K562 (cell line): ENCODE measurements around the gene PHC3. TPM values are rescaled to one million over a fixed set of nuclear protein-coding genes. Genes with fewer than 3 reads are reported as not detected.

Experiments
- ATAC-seq: fragments of 200-7000 bp; cut with Tn5 transposase; 3 replicates; pipeline ENCODE4 v1.9.1; 2020; ENCODE audit warnings: moderate library complexity
- BruUV-seq: library from RNA; stranded (reverse); fragments of 400-500 nt; replicated peaks from 2 replicates; lab custom pipeline; 2021; lab: Mats Ljungman, UMichigan
- CTCF ChIA-PET: fragments of 300-600 bp; formaldehyde crosslinking; extraction: SDS; loops from one replicate; lab custom pipeline; 2021; ENCODE audit warnings: low intra/inter-chr PET ratio; lab: Yijun Ruan, JAX
- POLR2A ChIA-PET: fragments of 300-600, 350-650 bp; sonication (Branson Sonifier 250); formaldehyde crosslinking; extraction: SDS; loops from one replicate; lab custom pipeline; 2021; ENCODE audit warnings: antibody characterized with exemption, inconsistent platforms; lab: Yijun Ruan, JAX
- DNase-seq, 4 experiments: peaks; one replicate each; pipeline versions ENCODE4 v3.0.0 to v3.0.0-alpha.2; 2011 to 2018; ENCODE audit warnings: low spot score in 3 of 4, mixed read lengths in 3 of 4; ENCODE audit errors: extremely low read depth in 1 of 4
- FAIRE-seq: peaks from 2 replicates; lab custom pipeline; 2011; peaks lifted over from hg19 to GRCh38; lab: Jason Lieb, UNC
- H2AFZ ChIP-seq: 2 replicates; pipeline ENCODE4 v1.6.0; 2011; ENCODE audit warnings: low read depth, low read length, control low read depth, inconsistent platforms
- H3K27ac ChIP-seq: fragments of 200-600 bp; 3 replicates; pipeline ENCODE4 v1.8.0; 2011; ENCODE audit warnings: low read depth, mild to moderate bottlenecking, control low read depth, inconsistent platforms, low read length, moderate library complexity, mixed read lengths; ENCODE audit errors: extremely low read depth
- H3K27me3 ChIP-seq, 2 experiments: fragments of 300-600 bp in 1 of 2; 2 replicates in 1 of 2; 3 replicates in 1 of 2; pipeline versions ENCODE4 v1.6.0 to v1.8.0; 2011; ENCODE audit warnings: inconsistent platforms in 2 of 2, low read length in 2 of 2, mild to moderate bottlenecking in 1 of 2, mixed read lengths in 1 of 2, moderate library complexity in 1 of 2; ENCODE audit not compliant: control insufficient read depth in 2 of 2, insufficient read depth in 2 of 2
- H3K36me3 ChIP-seq: fragments of 300-600 bp; 3 replicates; pipeline ENCODE4 v1.8.0; 2011; ENCODE audit warnings: mild to moderate bottlenecking, low read length, inconsistent platforms; ENCODE audit not compliant: control insufficient read depth, insufficient read depth
- H3K4me1 ChIP-seq, 2 experiments: fragments of 200-600 bp in 1 of 2; replicated peaks in 1 of 2; 2 replicates in 1 of 2; 3 replicates in 1 of 2; pipeline versions ENCODE4 v1.5.1 to v1.8.0; 2011; ENCODE audit warnings: inconsistent platforms in 2 of 2, low read length in 2 of 2, mild to moderate bottlenecking in 1 of 2, mixed read lengths in 1 of 2, moderate library complexity in 1 of 2; ENCODE audit not compliant: control insufficient read depth in 2 of 2, insufficient read depth in 2 of 2
- H3K4me2 ChIP-seq: 2 replicates; pipeline ENCODE4 v1.6.1; 2011; ENCODE audit warnings: low read length, control low read depth, inconsistent platforms, mixed read lengths; ENCODE audit not compliant: insufficient read depth
- H3K4me3 ChIP-seq: fragments of 200-600 bp; sonication (generic), shearing (Covaris generic); 2 replicates; pipeline ENCODE4 v1.5.1; 2016; ENCODE audit warnings: control low read depth, inconsistent platforms
- H3K79me2 ChIP-seq: fragments of 200-600 bp; 3 replicates; pipeline ENCODE4 v1.8.0; 2011; ENCODE audit warnings: low read length, inconsistent platforms; ENCODE audit not compliant: control insufficient read depth, insufficient read depth
- H3K9ac ChIP-seq, 2 experiments: 2 replicates each; pipeline versions ENCODE4 v1.6.0 to v1.6.1; 2011; ENCODE audit warnings: low read depth in 2 of 2, low read length in 2 of 2, control low read depth in 1 of 2, inconsistent platforms in 1 of 2, mild to moderate bottlenecking in 1 of 2, mixed read lengths in 1 of 2; ENCODE audit not compliant: insufficient read depth in 1 of 2
- H3K9me1 ChIP-seq: one replicate; pipeline ENCODE4 v1.6.0; 2011; ENCODE audit warnings: inconsistent platforms, mild to moderate bottlenecking, low read length, moderate library complexity; ENCODE audit not compliant: control insufficient read depth, insufficient read depth
- H3K9me3 ChIP-seq: replicated peaks from 2 replicates; pipeline ENCODE4 v1.5.1; 2011; ENCODE audit warnings: low read depth, low read length, inconsistent platforms; ENCODE audit not compliant: control insufficient read depth, insufficient read depth
- H4K20me1 ChIP-seq: replicated peaks from 2 replicates; pipeline ENCODE4 v1.6.1; 2011; ENCODE audit warnings: low read length, inconsistent platforms, mixed read lengths; ENCODE audit not compliant: control insufficient read depth, insufficient read depth
- CSDE1 ChIP-seq, 2 experiments: fragments of 450-650 bp; IDR thresholded peaks; 2 replicates each; pipeline ENCODE4 v1.6.1; 2016; ENCODE audit warnings: mild to moderate bottlenecking in 1 of 2
- MBD2 ChIP-seq: sonication (generic); IDR thresholded peaks from 2 replicates; pipeline ENCODE4 v1.6.1; 2016; ENCODE audit warnings: low read depth, borderline replicate concordance
- MTA2 ChIP-seq: fragments of 450-650 bp; IDR thresholded peaks from 2 replicates; pipeline ENCODE4 v1.6.1; 2016; ENCODE audit warnings: low read depth
- NEUROD1 ChIP-seq: fragments of 150-350 bp; IDR thresholded peaks from 2 replicates; pipeline ENCODE4 v1.6.1; 2014; ENCODE audit warnings: borderline replicate concordance, low read length, low read depth; ENCODE audit not compliant: partially characterized antibody
- POLR2G ChIP-seq: fragments of 200-400 bp; formaldehyde crosslinking; IDR thresholded peaks from 2 replicates; pipeline ENCODE4 v1.6.1; 2017; ENCODE audit warnings: low read depth, mild to moderate bottlenecking, antibody characterized with exemption, low read length, moderate library complexity
- RBFOX2 ChIP-seq: fragments of 200-400 bp; formaldehyde crosslinking; IDR thresholded peaks from 2 replicates; pipeline ENCODE4 v1.6.1; 2017; ENCODE audit warnings: low read depth, mild to moderate bottlenecking, low read length, moderate library complexity
- SIN3A ChIP-seq, 2 experiments: fragments of 150-350 bp in 1 of 2; IDR thresholded peaks; 2 replicates each; pipeline ENCODE4 v1.6.1; 2011 to 2016; ENCODE audit warnings: borderline replicate concordance in 2 of 2, low read depth in 2 of 2, low read length in 2 of 2, mild to moderate bottlenecking in 2 of 2, moderate library complexity in 2 of 2; ENCODE audit not compliant: control insufficient read depth in 1 of 2
- TAF1 ChIP-seq: IDR thresholded peaks from 2 replicates; pipeline ENCODE4 v1.6.1; 2011; ENCODE audit warnings: mild to moderate bottlenecking, low read length, moderate library complexity; ENCODE audit not compliant: insufficient read depth, control insufficient read depth, severe bottlenecking; ENCODE audit errors: extremely low read depth
- ZBTB8A ChIP-seq: fragments of 450-650 bp; IDR thresholded peaks from 2 replicates; pipeline ENCODE4 v1.6.1; 2018; ENCODE audit warnings: mild to moderate bottlenecking, moderate library complexity; ENCODE audit not compliant: partially characterized antibody
- ZNF140 ChIP-seq: fragments of 250-450 bp; sonication (Bioruptor Pico); IDR thresholded peaks from 2 replicates; pipeline ENCODE4 v1.8.0; 2021; ENCODE audit warnings: moderate library complexity, mild to moderate bottlenecking, inconsistent platforms
- ZNF232 ChIP-seq: sonication (generic); formaldehyde crosslinking; IDR thresholded peaks from 2 replicates; pipeline ENCODE4 v1.8.0; 2022; ENCODE audit warnings: mild to moderate bottlenecking, missing genetic modification reagents
- ZNF354B ChIP-seq: fragments of 250-450 bp; sonication (Bioruptor Pico); IDR thresholded peaks from 2 replicates; pipeline ENCODE4 v1.4.0; 2020
- WGBS: fragments of 100-300 bp; shearing (Covaris generic); methylation state at CpG from one replicate; pipeline ENCODE4 v1.1.6; 2016; ENCODE audit warnings: low coverage, mixed read lengths; ENCODE audit not compliant: insufficient coverage; ENCODE audit errors: missing lambda C conversion rate; 5-methylcytosine and 5-hydroxymethylcytosine counted together
- in situ Hi-C: fragments of 300-500 bp; cut with MboI; formaldehyde crosslinking; loops from 4 replicates; pipeline ENCODE4 v1.15.0; 2018; ENCODE audit warnings: inconsistent platforms, mixed read lengths
- intact Hi-C: fragments of 100-400 bp; cut with micrococcal nuclease; formaldehyde crosslinking; loops from 2 replicates; pipeline ENCODE4 v1.14.2; 2022
- polyA plus RNA-seq, 8 experiments: library from polyadenylated mRNA; depleted of rRNA in 4 of 8; stranded (reverse) in 5 of 8; unstranded in 3 of 8; fragments of >200 nt; fragmentation: Nextera tagmentation in 2 of 8; fragmentation: Illumina TruSeq in 1 of 8; extraction: Ambion mirVana in 2 of 8; extraction: Trizol in 1 of 8; gene quantifications; 2 replicates each; pipeline versions ENCODE4 v1.2.1 to v1.2.3, GENCODE V29; 2011 to 2014; ENCODE audit warnings: inconsistent platforms in 1 of 8, missing spikeins in 1 of 8
- total RNA-seq, 7 experiments: library from RNA; depleted of rRNA in 6 of 7; stranded (reverse); fragments of >200 nt in 6 of 7; fragmentation: Illumina TruSeq in 2 of 7; extraction: Trizol in 2 of 7; gene quantifications; 2 replicates each; pipeline versions ENCODE4 v1.2.1 to v1.2.3, GENCODE V29; 2011 to 2021; ENCODE audit warnings: low replicate concordance in 1 of 7
- TF ChIP-seq, protein P1 (sequence below): fragments of 450-650 bp; formaldehyde crosslinking; IDR thresholded peaks from 2 replicates; pipeline ENCODE4 v1.4.0; 2022; ENCODE audit warnings: missing genetic modification characterization
- TF ChIP-seq, protein P2 (sequence below): fragments of 250-450 bp; sonication (Bioruptor Pico); IDR thresholded peaks from 2 replicates; pipeline ENCODE4 v1.8.0; 2022; ENCODE audit warnings: inconsistent platforms

PHC3 gene
- total and polyA plus RNA-seq, 9 of the 15 experiments (the other 6 are each of a cell fraction or from before 2014, with no cell fraction given): 3.1 to 21.6 (median 10.5) TPM

DNA sequence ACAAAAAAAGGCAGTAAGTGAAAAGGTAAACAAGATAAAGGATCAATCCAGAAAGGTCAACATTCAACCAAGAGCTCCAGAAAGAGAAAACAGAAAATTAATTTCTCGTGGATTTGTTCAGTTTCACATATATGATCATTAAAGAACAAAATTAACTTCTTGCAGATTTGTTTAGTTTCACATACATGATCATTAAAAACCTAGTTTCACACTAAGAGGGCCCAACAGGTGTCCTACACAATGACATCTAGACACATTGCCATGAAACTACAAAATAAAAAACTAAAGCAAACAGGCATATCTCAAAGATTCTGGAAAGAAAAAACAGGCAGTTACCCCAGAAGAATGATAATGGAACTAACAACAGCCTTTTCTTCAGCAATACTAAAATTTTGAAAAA, 22.1 kb downstream of the PHC3 start:
- Histone ChIP-seq H3K27ac (no peak overlapping the region), H3K4me2 (no peak overlapping the region), H3K4me3 (no peak overlapping the region), H3K79me2 (peaks cover 58% of the 10 kb centered on the region), H4K20me1 (no peaks in the 10 kb centered on the region), H3K9me3 (no peaks in the 10 kb centered on the region), H2AFZ (no peak overlapping the region), H3K36me3 (peaks cover 53% of the 10 kb centered on the region), H3K27me3 (no peaks in the 10 kb centered on the region), H3K4me1 (peaks cover 4 to 8% of the 10 kb centered on the region in 2 experiments; a peak in 3 of 5 replicates), H3K9me1 (no peaks in the 10 kb centered on the region), H3K9ac (no peak overlapping the region)
- intact Hi-C loops (no loop called here), in situ Hi-C loops (no loop called here)
- FAIRE-seq (peak; percentile 19), ATAC-seq (no peak), DNase-seq (no peak)
- BruUV-seq: no TSS peak
- 89% methylated on average over 1 of the region's 1 CpG for WGBS
- CTCF ChIA-PET: no interaction called here
- POLR2A ChIA-PET: interaction anchor here (0.6 kb wide), 1 partner anchor 107 kb away, joined by 3 read pairs; no protein-coding TSS in a partner anchor
- TF ChIP-seq, protein P1, sequence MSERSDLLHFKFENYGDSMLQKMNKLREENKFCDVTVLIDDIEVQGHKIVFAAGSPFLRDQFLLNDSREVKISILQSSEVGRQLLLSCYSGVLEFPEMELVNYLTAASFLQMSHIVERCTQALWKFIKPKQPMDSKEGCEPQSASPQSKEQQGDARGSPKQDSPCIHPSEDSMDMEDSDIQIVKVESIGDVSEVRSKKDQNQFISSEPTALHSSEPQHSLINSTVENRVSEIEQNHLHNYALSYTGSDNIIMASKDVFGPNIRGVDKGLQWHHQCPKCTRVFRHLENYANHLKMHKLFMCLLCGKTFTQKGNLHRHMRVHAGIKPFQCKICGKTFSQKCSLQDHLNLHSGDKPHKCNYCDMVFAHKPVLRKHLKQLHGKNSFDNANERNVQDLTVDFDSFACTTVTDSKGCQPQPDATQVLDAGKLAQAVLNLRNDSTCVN (CRISPR knock-in tag): no peak
- TF ChIP-seq CSDE1 (IDR thresholded peaks at IDR 0.05) (no peak), POLR2G (no peak), ZNF354B (no peak), NEUROD1 (no peak), SIN3A (IDR thresholded peaks at IDR 0.05; ENCODE audit: borderline replicate concordance in 2 of 2, control insufficient read depth in 1 of 2, low read depth in 2 of 2, low read length in 2 of 2) (no peak), ZNF140 (CRISPR knock-in tag) (no peak), ZBTB8A (no peak), RBFOX2 (no peak), MBD2 (no peak), ZNF232 (CRISPR knock-in tag) (no peak), MTA2 (no peak), TAF1 (no peak)
- TF ChIP-seq, protein P2, sequence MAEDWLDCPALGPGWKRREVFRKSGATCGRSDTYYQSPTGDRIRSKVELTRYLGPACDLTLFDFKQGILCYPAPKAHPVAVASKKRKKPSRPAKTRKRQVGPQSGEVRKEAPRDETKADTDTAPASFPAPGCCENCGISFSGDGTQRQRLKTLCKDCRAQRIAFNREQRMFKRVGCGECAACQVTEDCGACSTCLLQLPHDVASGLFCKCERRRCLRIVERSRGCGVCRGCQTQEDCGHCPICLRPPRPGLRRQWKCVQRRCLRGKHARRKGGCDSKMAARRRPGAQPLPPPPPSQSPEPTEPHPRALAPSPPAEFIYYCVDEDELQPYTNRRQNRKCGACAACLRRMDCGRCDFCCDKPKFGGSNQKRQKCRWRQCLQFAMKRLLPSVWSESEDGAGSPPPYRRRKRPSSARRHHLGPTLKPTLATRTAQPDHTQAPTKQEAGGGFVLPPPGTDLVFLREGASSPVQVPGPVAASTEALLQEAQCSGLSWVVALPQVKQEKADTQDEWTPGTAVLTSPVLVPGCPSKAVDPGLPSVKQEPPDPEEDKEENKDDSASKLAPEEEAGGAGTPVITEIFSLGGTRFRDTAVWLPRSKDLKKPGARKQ (CRISPR knock-in tag): no peak
